Glomerular visceral epithelial cell (primary cell): ENCODE data around the gene PPID.
"Not testable (repeated sequence)": the region's sequence is repeated elsewhere in the genome, so short reads cannot be mapped to it uniquely, and the experiment has no call there.

ENCODE experiments used
- DNase-seq: peaks from one replicate; pipeline ENCODE4 v3.0.0-alpha.2; 2016; ENCODE audit errors: extremely low spot score

PPID gene

GRCh38 chr4:158667651-158668198 lies 55.5 kb downstream of the PPID start:
- DNase-seq, result peak; percentile 47

- no peak for DNase-seq
These were observed 56.3 kb downstream of the PPID start for GRCh38 chr4:158666892-158667291.

- no peak for DNase-seq
These were observed 58.4 kb downstream of the PPID start for GRCh38 chr4:158664806-158665205.

GRCh38 chr4:158663707-158664625 lies 59.2 kb downstream of the PPID start:
- not testable (repeated sequence) for DNase-seq

GRCh38 chr4:158663255-158663654 lies 59.9 kb downstream of the PPID start:
- DNase-seq, result not testable (repeated sequence)
